IMR-90 (cell line): Measurements from ENCODE around the gene DAND5. TPM values are rescaled to one million over a fixed set of nuclear protein-coding genes. Genes with fewer than 3 reads are reported as not detected.

ENCODE experiments used
- ATAC-seq: fragments of 200-7000 bp; cut with Tn5 transposase; 2 replicates; pipeline ENCODE4 v1.9.1; 2020; ENCODE audit warnings: low read depth, mild to moderate bottlenecking, moderate library complexity
- BruUV-seq: library from RNA; stranded (reverse); fragments of 400-500 nt; replicated peaks from 2 replicates; lab custom pipeline; 2021; lab: Mats Ljungman, UMichigan
- CTCF ChIA-PET: fragments of 300-600 bp; formaldehyde crosslinking; extraction: SDS; loops from one replicate; lab custom pipeline; 2021; ENCODE audit warnings: antibody characterized with exemption; lab: Yijun Ruan, JAX
- POLR2A ChIA-PET: fragments of 300-600 bp; sonication (Branson Sonifier 250); formaldehyde crosslinking; loops from one replicate; lab custom pipeline; 2022; ENCODE audit warnings: antibody characterized with exemption; ENCODE audit not compliant: unreplicated experiment; lab: Charles Lee
- DNase-seq: peaks from one replicate; pipeline ENCODE4 v3.0.0; 2013
- H2AFZ ChIP-seq: replicated peaks from 2 replicates; pipeline ENCODE3; 2013; ENCODE audit warnings: low read length, mild to moderate bottlenecking; ENCODE audit not compliant: poor library complexity
- H2AK5ac ChIP-seq: 2 replicates; pipeline ENCODE4 v1.6.1; 2013; ENCODE audit warnings: low read depth, low read length, inconsistent platforms
- H2AK9ac ChIP-seq: replicated peaks from 2 replicates; pipeline ENCODE3; 2013; ENCODE audit warnings: mild to moderate bottlenecking, low read depth, low read length, moderate library complexity; ENCODE audit not compliant: poor library complexity
- H2BK120ac ChIP-seq: 2 replicates; pipeline ENCODE4 v1.6.1; 2013; ENCODE audit warnings: low read depth, low read length, inconsistent platforms
- H2BK15ac ChIP-seq: 3 replicates; pipeline ENCODE4 v1.6.1; 2013; ENCODE audit warnings: low read depth, low read length, inconsistent platforms
- H2BK20ac ChIP-seq: 2 replicates; pipeline ENCODE4 v1.6.1; 2013; ENCODE audit warnings: low read depth, mild to moderate bottlenecking, inconsistent platforms, low read length, moderate library complexity
- H2BK5ac ChIP-seq: 2 replicates; pipeline ENCODE4 v1.6.1; 2013; ENCODE audit warnings: mild to moderate bottlenecking, low read depth, low read length, inconsistent platforms; ENCODE audit not compliant: poor library complexity, severe bottlenecking
- H3K14ac ChIP-seq: replicated peaks from 2 replicates; pipeline ENCODE4 v1.6.1; 2013; ENCODE audit warnings: low read depth, low read length, inconsistent platforms
- H3K18ac ChIP-seq: 2 replicates; pipeline ENCODE4 v1.6.1; 2013; ENCODE audit warnings: low read depth, low read length, control low read depth
- H3K23ac ChIP-seq: 2 replicates; pipeline ENCODE4 v1.6.1; 2013; ENCODE audit warnings: low read depth, low read length, inconsistent platforms
- H3K27ac ChIP-seq: 2 replicates; pipeline ENCODE4 v1.5.1; 2013; ENCODE audit warnings: mild to moderate bottlenecking, control low read depth, low read length; ENCODE audit not compliant: insufficient read depth
- H3K27me3 ChIP-seq: 2 replicates; pipeline ENCODE4 v1.6.1; 2013; ENCODE audit warnings: low read length; ENCODE audit not compliant: control insufficient read depth, insufficient read depth
- H3K36me3 ChIP-seq: 2 replicates; pipeline ENCODE4 v1.6.1; 2013; ENCODE audit warnings: low read length, mixed read lengths; ENCODE audit not compliant: control insufficient read depth, insufficient read depth
- H3K4ac ChIP-seq: 2 replicates; pipeline ENCODE4 v1.6.1; 2013; ENCODE audit warnings: low read depth, low read length, inconsistent platforms
- H3K4me1 ChIP-seq: 2 replicates; pipeline ENCODE4 v1.6.1; 2013; ENCODE audit warnings: low read length, mixed read lengths; ENCODE audit not compliant: control insufficient read depth, insufficient read depth
- H3K4me2 ChIP-seq: 2 replicates; pipeline ENCODE4 v1.6.1; 2013; ENCODE audit warnings: low read depth, mild to moderate bottlenecking, control low read depth, low read length, moderate library complexity
- H3K4me3 ChIP-seq: 2 replicates; pipeline ENCODE4 v1.5.1; 2013; ENCODE audit warnings: low read depth, mild to moderate bottlenecking, control low read depth, low read length, moderate library complexity; ENCODE audit not compliant: insufficient read depth
- H3K56ac ChIP-seq: 2 replicates; pipeline ENCODE4 v1.6.1; 2013; ENCODE audit warnings: low read length, inconsistent platforms; ENCODE audit not compliant: insufficient read depth; ENCODE audit errors: extremely low read depth
- H3K79me1 ChIP-seq, 2 experiments: 2 replicates each; pipeline ENCODE4 v1.6.1; 2013; ENCODE audit warnings: low read length in 2 of 2, inconsistent platforms in 1 of 2, low read depth in 1 of 2
- H3K9ac ChIP-seq: 2 replicates; pipeline ENCODE4 v1.6.1; 2013; ENCODE audit warnings: low read depth, low read length, control low read depth
- H3K9me1 ChIP-seq: 2 replicates; pipeline ENCODE4 v1.6.1; 2013; ENCODE audit warnings: low read length, inconsistent platforms; ENCODE audit not compliant: insufficient read depth
- H3K9me3 ChIP-seq: 2 replicates; pipeline ENCODE4 v1.6.1; 2013; ENCODE audit warnings: low read length; ENCODE audit not compliant: control insufficient read depth, insufficient read depth
- H4K20me1 ChIP-seq: 2 replicates; pipeline ENCODE4 v1.6.1; 2013; ENCODE audit warnings: low read length, inconsistent platforms; ENCODE audit not compliant: insufficient read depth
- H4K5ac ChIP-seq: 2 replicates; pipeline ENCODE4 v1.6.1; 2013; ENCODE audit warnings: mild to moderate bottlenecking, low read depth, low read length, control low read depth
- H4K8ac ChIP-seq, 2 experiments: 2 replicates each; pipeline ENCODE4 v1.6.1; 2013; ENCODE audit warnings: low read depth in 2 of 2, low read length in 2 of 2, control low read depth in 1 of 2, inconsistent platforms in 1 of 2
- H4K91ac ChIP-seq: 2 replicates; pipeline ENCODE4 v1.6.1; 2013; ENCODE audit warnings: low read depth, low read length, inconsistent platforms; ENCODE audit not compliant: insufficient read depth
- CHD1 ChIP-seq: IDR thresholded peaks from 2 replicates; pipeline ENCODE4 v1.6.1; 2012; ENCODE audit warnings: low read depth, low read length, improper control_type of control experiment
- FOS ChIP-seq: fragments of 150-350 bp; IDR thresholded peaks from 2 replicates; pipeline ENCODE4 v1.6.1; 2016; ENCODE audit warnings: low read depth, low read length
- MAFK ChIP-seq: IDR thresholded peaks from 2 replicates; pipeline ENCODE4 v1.6.1; 2012; ENCODE audit warnings: low read depth, low read length, improper control_type of control experiment
- MAZ ChIP-seq: IDR thresholded peaks from 2 replicates; pipeline ENCODE4 v1.6.1; 2012; ENCODE audit warnings: low read depth, mild to moderate bottlenecking, low read length, improper control_type of control experiment, moderate library complexity, borderline replicate concordance
- MXI1 ChIP-seq: IDR thresholded peaks from 2 replicates; pipeline ENCODE4 v1.6.1; 2012; ENCODE audit warnings: low read depth, mild to moderate bottlenecking, low read length, moderate library complexity, borderline replicate concordance
- NFE2L2 ChIP-seq: fragments of 150-350 bp; IDR thresholded peaks from 2 replicates; pipeline ENCODE4 v1.6.1; 2016; ENCODE audit warnings: low read depth, mild to moderate bottlenecking, low read length
- POLR2A ChIP-seq: IDR thresholded peaks from 2 replicates; pipeline ENCODE4 v1.6.1; 2012; ENCODE audit warnings: mild to moderate bottlenecking, low read depth, low read length
- SMC3 ChIP-seq: fragments of 150-350 bp; IDR thresholded peaks from 2 replicates; pipeline ENCODE4 v1.6.1; 2016; ENCODE audit warnings: low read depth, mild to moderate bottlenecking, antibody characterized with exemption, low read length, moderate library complexity
- WGBS, 2 experiments: methylation state at CpG; one replicate each; pipeline versions ENCODE4 v1.1.5 to v1.1.7; 2013; ENCODE audit warnings: missing lambda C conversion rate in 2 of 2; ENCODE audit not compliant: insufficient read length in 1 of 2; ENCODE audit errors: extremely low coverage in 2 of 2; 5-methylcytosine and 5-hydroxymethylcytosine counted together
- dilution Hi-C: fragments of 300-500 bp; cut with HindIII; formaldehyde crosslinking; loops from one replicate; pipeline ENCODE4 v1.14.3; 2018; ENCODE audit warnings: low sequenced_read_pairs; ENCODE audit not compliant: unreplicated experiment
- in situ Hi-C: fragments of 300-500 bp; cut with MboI; formaldehyde crosslinking; loops from 3 replicates; pipeline ENCODE4 v1.14.3; 2019; ENCODE audit warnings: low sequenced_read_pairs, inconsistent platforms, mixed read lengths
- intact Hi-C: fragments of 100-400 bp; cut with micrococcal nuclease; formaldehyde crosslinking; loops from 2 replicates; pipeline ENCODE4 v1.10.0; 2022
- polyA plus RNA-seq, 3 experiments: library from polyadenylated mRNA; depleted of rRNA; stranded (reverse); fragments of >200 nt; gene quantifications; 2 replicates each; pipeline ENCODE4 v1.2.3, GENCODE V29; 2012; ENCODE audit warnings: low replicate concordance in 1 of 3
- total RNA-seq: library from RNA; depleted of rRNA; stranded (reverse); fragments of >200 nt; gene quantifications from 2 replicates; pipeline ENCODE4 v1.2.3, GENCODE V29; 2012

The DAND5 gene
- total and polyA plus RNA-seq, 2 of the 4 experiments (the other 2 are of a cell fraction) = 0.03 TPM; not detected in 1

- peaks cover 19% of the 10 kb centered on the region for H3K36me3 ChIP-seq
- no peak overlapping the region for H4K5ac ChIP-seq
- no peaks in the 10 kb centered on the region for H3K27me3 ChIP-seq
- POLR2A ChIA-PET = no interaction called here
- no peak for ATAC-seq
- H2AFZ ChIP-seq = peak overlapping the region; percentile 1
- no peak overlapping the region for H3K27ac ChIP-seq
- H2BK120ac ChIP-seq = no peak overlapping the region
- 87% methylated on average over 9 of the region's 15 CpGs; no CpG with 5 or more reads in 1 of the 2 experiments for WGBS, 2 experiments
- no peak overlapping the region for H3K4me2 ChIP-seq
- H4K8ac ChIP-seq = no peak overlapping the region
- intact Hi-C loops = no loop called here
- no peak overlapping the region for H2BK15ac ChIP-seq
- H3K4ac ChIP-seq = no peak overlapping the region
- H2AK9ac ChIP-seq = peak overlapping the region; percentile 5
- no peak overlapping the region for H2BK5ac ChIP-seq
- no peak overlapping the region for H2BK20ac ChIP-seq
- H3K56ac ChIP-seq = no peak overlapping the region
- no peak overlapping the region for H3K23ac ChIP-seq
- peaks cover 13% of the 10 kb centered on the region; the same call in 1 of the 2 replicates for H3K4me1 ChIP-seq
- no peak overlapping the region for H3K4me3 ChIP-seq
- no peaks in the 10 kb centered on the region for H3K9me3 ChIP-seq
- H3K9me1 ChIP-seq = peaks cover 17% of the 10 kb centered on the region
- no peak overlapping the region for H4K91ac ChIP-seq
- in situ Hi-C loops = no loop called here
- H3K79me1 ChIP-seq = peaks cover 22 to 81% of the 10 kb centered on the region in 2 experiments
- DNase-seq = no peak
- no peak overlapping the region for H2AK5ac ChIP-seq
- no peak overlapping the region for H3K9ac ChIP-seq
- H3K14ac ChIP-seq = no peak overlapping the region
- BruUV-seq = no TSS peak
- H4K20me1 ChIP-seq = peaks cover 66% of the 10 kb centered on the region
- H3K18ac ChIP-seq = no peak overlapping the region
- TF ChIP-seq CHD1 (no peak), FOS (no peak), POLR2A (no peak), NFE2L2 (no peak), MAZ (no peak), MXI1 (no peak), SMC3 (no peak), MAFK (no peak)
- dilution Hi-C loops = no loop called here
- CTCF ChIA-PET = interaction anchor here (0.5 kb wide), 1 partner anchor 1075 kb away, joined by 3 read pairs; no protein-coding TSS in a partner anchor
Observed at GRCh38 chr19:13003081-13003480, 33.7 kb downstream of the DAND5 start.
